Esophagus squamous epithelium (tissue), 5 donors: Measurements from ENCODE around the gene IST1. TPM values are rescaled to one million over a fixed set of nuclear protein-coding genes. Genes with fewer than 3 reads are reported as not detected.

Source experiments
- DNase-seq: peaks from one replicate; lab custom pipeline; 2025; lab: John Stamatoyannopoulos, UW
- H3K27ac ChIP-seq, 4 donors: fragments of 200-600 bp; sonication (generic); one replicate each; pipeline ENCODE4 v1.5.1; 2016 to 2019; ENCODE audit warnings: mild to moderate bottlenecking in 1 of 4
- H3K27me3 ChIP-seq, 4 donors: fragments of 200-600 bp; sonication (generic); 1 replicate in 3 of 4; 2 replicates in 1 of 4; pipeline versions ENCODE4 v1.5.1 to v1.6.0; 2017 to 2021; ENCODE audit warnings: antibody characterized with exemption in 1 of 4
- H3K36me3 ChIP-seq, 3 donors: fragments of 200-600 bp; sonication (generic); one replicate each; pipeline ENCODE4 v1.5.1; 2016 to 2019
- H3K4me1 ChIP-seq, 3 donors: fragments of 200-600 bp; sonication (generic); one replicate each; pipeline ENCODE4 v1.5.1; 2017 to 2019
- H3K4me3 ChIP-seq, 4 donors: fragments of 200-600 bp; sonication (generic); 1 replicate in 3 of 4; 2 replicates in 1 of 4; pipeline ENCODE4 v1.5.1; 2016 to 2019; ENCODE audit warnings: mild to moderate bottlenecking in 2 of 4, moderate library complexity in 1 of 4
- H3K9me3 ChIP-seq, 3 donors: fragments of 200-600 bp; sonication (generic); one replicate each; pipeline ENCODE4 v1.5.1; 2016 to 2019
- CTCF ChIP-seq, 6 experiments: fragments of 450-650 bp in 4 of 6; fragments of 200-600 bp in 2 of 6; sonication (generic) in 2 of 6; IDR thresholded peaks; one replicate each; pipeline ENCODE4 v1.5.1; 2016 to 2019; ENCODE audit warnings: antibody characterized with exemption in 6 of 6, mild to moderate bottlenecking in 4 of 6, moderate library complexity in 4 of 6
- POLR2A ChIP-seq, 4 donors: fragments of 450-650 bp; IDR thresholded peaks; one replicate each; pipeline ENCODE4 v1.6.1; 2017; ENCODE audit warnings: antibody characterized with exemption in 4 of 4, mild to moderate bottlenecking in 4 of 4, moderate library complexity in 3 of 4
- WGBS, 2 donors: methylation state at CpG; one replicate each; pipeline ENCODE4 v1.1.5; 2018; 5-methylcytosine and 5-hydroxymethylcytosine counted together
- intact Hi-C: fragments of 100-400 bp; cut with DNase I; formaldehyde crosslinking; loops from one replicate; pipeline ENCODE4 v1.15.0; 2022
- total RNA-seq, 4 donors: library from RNA; depleted of rRNA; stranded (reverse); fragments of >200 nt; gene quantifications; one replicate each; pipeline ENCODE4 v1.1.0, GENCODE V29; 2016
- donor health status: DM: yes; HTN: yes; CAD: no.

IST1 gene
- total RNA-seq, 4 donors from 2014 or later = 115 to 172 (median 153) TPM

DNA sequence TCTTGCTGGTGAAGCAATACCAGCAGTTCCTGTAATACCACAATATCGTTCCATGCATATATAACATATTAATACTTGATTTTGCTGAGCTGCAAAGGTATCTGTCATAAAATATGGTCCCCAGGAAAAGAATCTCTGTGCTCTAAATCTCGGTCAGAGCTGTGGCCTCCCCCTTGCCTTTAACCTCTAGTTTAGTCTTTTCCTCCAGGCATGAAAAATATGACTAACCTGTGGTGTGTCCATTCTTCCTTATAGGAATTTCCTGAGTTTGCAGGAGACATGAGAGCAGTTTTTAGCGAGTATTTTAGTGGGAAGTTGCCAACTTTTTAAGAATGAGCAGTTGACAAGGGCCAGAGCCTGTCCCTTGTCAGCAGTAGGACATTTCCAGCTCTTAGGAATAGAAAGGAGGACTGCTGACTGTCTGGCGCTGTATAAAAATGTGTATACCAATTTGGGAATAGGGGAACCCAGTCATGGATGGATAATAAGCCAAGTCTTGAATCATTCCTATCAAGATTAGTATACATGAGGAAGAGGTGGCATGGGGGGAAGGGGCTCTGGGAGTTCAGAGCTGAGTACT is 40.9 kb upstream of the IST1 start:
- no peak for DNase-seq
- no peak for TF ChIP-seq POLR2A (IDR thresholded peaks at IDR 0.05)
- no peak for TF ChIP-seq CTCF (IDR thresholded peaks at IDR 0.05)
- no peak overlapping the region for H3K4me3 ChIP-seq
- no peaks in the 10 kb centered on the region for H3K27me3 ChIP-seq
- intact Hi-C loops = no loop called here
- 77 to 86% methylated on average over 4 of the region's 4 CpGs for WGBS, 2 donors
- H3K36me3 ChIP-seq = peaks cover 11 to 94% (median 24%) of the 10 kb centered on the region in 3 donors
- H3K27ac ChIP-seq = no peak overlapping the region
- no peaks in the 10 kb centered on the region for H3K9me3 ChIP-seq
- H3K4me1 ChIP-seq = no peaks in the 10 kb centered on the region

DNA sequence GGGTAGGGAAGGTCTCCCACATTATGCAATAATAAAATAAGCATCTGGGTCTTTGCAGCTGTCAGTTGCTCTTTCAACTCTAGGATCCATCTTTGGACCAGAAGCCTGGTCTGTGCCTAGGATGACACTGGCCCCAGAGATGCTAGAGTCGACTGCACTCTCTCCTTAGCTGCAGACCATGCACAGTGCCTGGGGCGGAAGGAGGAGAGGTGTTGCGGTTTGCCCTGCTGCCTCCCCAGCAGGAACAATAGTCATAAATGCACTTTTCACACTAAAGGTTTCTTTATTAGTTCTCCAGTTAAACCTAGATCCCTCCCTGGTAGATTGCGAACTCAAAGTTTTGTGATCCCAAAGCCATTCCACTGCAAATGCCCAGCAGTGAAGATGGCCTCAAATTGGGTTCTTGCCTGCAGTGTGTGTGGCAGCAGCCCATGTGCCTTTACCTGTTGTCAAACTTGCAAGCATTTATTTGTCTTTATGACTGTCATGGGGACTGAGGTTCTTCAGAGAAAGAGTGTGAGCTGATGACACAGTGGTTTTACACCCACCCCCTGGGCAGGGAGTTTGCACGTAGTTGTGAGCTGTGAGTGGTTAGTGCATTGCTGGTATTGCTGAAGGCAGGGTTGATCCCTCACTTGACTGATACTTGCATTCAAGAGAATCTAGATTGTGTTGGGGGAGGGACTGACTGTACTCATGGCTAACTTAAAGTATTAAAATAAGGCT is 39.2 kb upstream of the IST1 start:
- TF ChIP-seq CTCF (IDR thresholded peaks at IDR 0.05) (no peak), POLR2A (IDR thresholded peaks at IDR 0.05) (no peak)
- Histone ChIP-seq H3K27ac (no peak overlapping the region), H3K36me3 (peaks cover 4 to 94% (median 18%) of the 10 kb centered on the region in 3 donors), H3K4me3 (no peak overlapping the region), H3K27me3 (no peaks in the 10 kb centered on the region), H3K4me1 (no peaks in the 10 kb centered on the region), H3K9me3 (no peaks in the 10 kb centered on the region)
- intact Hi-C loops = no loop called here
- no peak for DNase-seq
- WGBS, 2 donors = 89 to 93% methylated on average over 4 to 5 of the region's 5 CpGs

DNA sequence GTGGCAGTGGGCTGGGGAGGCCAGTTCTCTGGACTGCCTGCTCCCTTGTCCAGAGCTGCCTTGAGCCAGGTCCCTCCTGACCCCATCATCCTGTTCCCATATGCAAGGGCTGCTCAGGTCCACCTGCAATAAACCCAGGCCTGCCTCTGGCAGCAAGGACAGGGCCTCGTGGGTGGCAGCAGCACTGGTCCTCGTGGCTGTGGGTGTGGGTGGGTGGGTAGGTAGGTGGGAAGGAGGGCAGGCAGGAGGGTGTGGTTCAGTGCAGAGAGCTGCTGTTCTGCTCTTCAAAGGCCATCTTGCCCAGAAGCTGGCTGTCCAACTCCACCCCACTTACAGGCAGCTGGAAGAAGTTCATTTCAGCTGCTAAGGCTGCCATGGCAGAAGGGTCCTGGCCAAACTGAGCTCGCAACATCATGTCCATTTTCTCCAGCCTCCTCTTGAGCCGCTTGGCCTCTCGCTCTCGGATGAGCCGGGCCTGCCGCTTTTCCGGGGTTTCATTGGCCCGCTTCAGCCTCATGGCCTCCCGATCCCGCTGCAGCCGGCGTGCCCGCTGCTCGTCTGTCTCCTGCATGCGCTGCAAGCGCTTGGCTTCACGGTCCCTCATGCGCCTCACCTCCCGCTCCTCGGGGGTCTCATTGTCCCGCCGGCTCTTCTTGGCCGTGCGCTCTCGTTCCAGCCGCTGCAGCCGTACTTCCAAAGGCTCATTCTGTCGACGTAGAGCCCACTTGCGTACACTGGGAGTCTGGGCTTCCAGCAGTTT is 35.4 kb upstream of the IST1 start:
- no peak for DNase-seq
- Histone ChIP-seq H3K27ac (no peak overlapping the region), H3K4me1 (no peaks in the 10 kb centered on the region), H3K27me3 (no peaks in the 10 kb centered on the region), H3K9me3 (no peaks in the 10 kb centered on the region), H3K36me3 (peaks cover 4 to 94% (median 14%) of the 10 kb centered on the region in 3 donors), H3K4me3 (no peak overlapping the region)
- intact Hi-C loops = no loop called here
- no peak for TF ChIP-seq POLR2A (IDR thresholded peaks at IDR 0.05)
- TF ChIP-seq CTCF (IDR thresholded peaks at IDR 0.05) = no peak
- 94 to 98% methylated on average over 16 to 28 of the region's 32 CpGs for WGBS, 2 donors

DNA sequence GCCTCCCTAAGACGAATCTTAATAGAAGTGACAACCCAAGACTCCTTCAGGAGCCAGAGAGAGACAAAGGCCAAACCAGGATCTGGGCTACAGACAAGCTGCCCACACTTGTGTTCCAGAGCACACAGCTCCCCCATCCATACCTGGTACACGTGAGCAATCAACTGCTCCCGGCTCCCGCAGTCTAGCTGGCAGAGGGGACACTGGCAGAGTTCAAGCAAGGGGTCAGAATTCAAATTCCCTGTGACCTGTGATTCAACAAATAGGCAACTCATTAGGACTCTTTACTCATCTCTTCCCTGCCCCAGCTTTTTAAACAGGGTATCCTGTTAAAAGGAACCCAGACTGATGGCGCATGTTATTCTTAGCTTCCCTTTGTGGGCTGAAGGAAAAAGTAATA is 31.3 kb upstream of the IST1 start:
- H3K27ac ChIP-seq = no peak overlapping the region
- no peak for DNase-seq
- no peaks in the 10 kb centered on the region for H3K27me3 ChIP-seq
- no peaks in the 10 kb centered on the region for H3K4me1 ChIP-seq
- intact Hi-C loops = no loop called here
- H3K9me3 ChIP-seq = no peaks in the 10 kb centered on the region
- 100% methylated on average over 1 to 4 of the region's 5 CpGs for WGBS, 2 donors
- H3K4me3 ChIP-seq = no peak overlapping the region
- no peak for TF ChIP-seq CTCF (IDR thresholded peaks at IDR 0.05)
- peaks cover 4 to 96% (median 19%) of the 10 kb centered on the region in 3 donors for H3K36me3 ChIP-seq
